Measurements from ENCODE around the gene PHLDA1. TPM values are rescaled to one million over a fixed set of nuclear protein-coding genes. Genes with fewer than 3 reads are reported as not detected.

Gene PHLDA1
- total and polyA plus RNA-seq, 2 of the 13 experiments (the other 11 are each of a cell fraction or from before 2014, with no cell fraction given): 33.8 to 41.0 TPM

DNA sequence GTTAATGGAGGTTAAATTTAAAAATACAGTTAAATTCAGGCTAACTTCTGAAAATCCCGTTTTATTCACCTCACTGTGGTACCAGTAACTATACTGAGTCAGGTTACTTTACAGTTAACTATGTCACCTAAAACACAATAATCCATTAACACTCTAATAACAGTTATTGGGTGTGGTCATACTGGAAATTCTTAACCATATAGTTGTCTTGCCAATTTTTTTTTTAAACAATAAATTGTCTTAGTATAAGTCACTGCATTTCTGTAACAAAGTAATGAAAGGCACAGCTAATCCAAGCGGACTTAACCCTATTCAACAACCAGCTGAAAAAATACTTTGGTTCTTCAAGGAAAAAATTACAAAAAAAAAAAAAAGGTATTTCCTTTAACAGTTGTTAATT lies 16.2 kb upstream of the PHLDA1 start:
- ATAC-seq (no peak), DNase-seq (ENCODE audit: low spot score) (no peak), FAIRE-seq (no peak)
- no peak overlapping the region for H3K4me2 ChIP-seq (ENCODE audit: low read depth, low read length)
- no TSS peak for BruUV-seq (replicated peaks)
- TF ChIP-seq ZNF773 (CRISPR knock-in tag; IDR thresholded peaks at IDR 0.05; ENCODE audit: borderline replicate concordance) (no peak), SRY (CRISPR knock-in tag; IDR thresholded peaks at IDR 0.05) (no peak), NPAS2 (CRISPR knock-in tag; IDR thresholded peaks at IDR 0.05; ENCODE audit: borderline replicate concordance) (no peak), ZNF724P (CRISPR knock-in tag; IDR thresholded peaks at IDR 0.05; ENCODE audit: borderline replicate concordance) (no peak), ZNF562 (CRISPR knock-in tag; IDR thresholded peaks at IDR 0.05; ENCODE audit: borderline replicate concordance) (no peak), NFATC3 (CRISPR knock-in tag; IDR thresholded peaks at IDR 0.05) (no peak), MAFG (CRISPR knock-in tag; IDR thresholded peaks at IDR 0.05) (no peak)
- H3K36me3 ChIP-seq (replicated peaks in 1 of 2; ENCODE audit: control insufficient read depth in 1 of 2, insufficient read depth in 2 of 2, low read length in 2 of 2): peaks cover 8 to 24% of the 10 kb centered on the region in 2 experiments
- intact Hi-C loops (cut with micrococcal nuclease; ENCODE audit: unreplicated experiment) (no loop called here), in situ Hi-C loops (cut with HindIII; ENCODE audit: extremely low pct_ligation_motif_present, low pct_unique_long_range_greater_than_20kb) (no loop called here)
- H2AFZ ChIP-seq (ENCODE audit: low read length): no peak overlapping the region
- no peaks in the 10 kb centered on the region for H3K79me2 ChIP-seq (ENCODE audit: insufficient read depth, low read length)
- no peak overlapping the region for H3K9ac ChIP-seq (ENCODE audit: insufficient read depth, low read depth, low read length)
- no peaks in the 10 kb centered on the region for H4K20me1 ChIP-seq (ENCODE audit: insufficient read depth, low read length)
- POLR2A ChIA-PET: interaction anchor here (1.2 to 1.6 kb wide), 2 partner anchors 15 to 16 kb away, joined by 3 to 6 read pairs; partner anchors contain the start of gene PHLDA1
- H3K4me1 ChIP-seq (ENCODE audit: insufficient read depth, low read length): no peaks in the 10 kb centered on the region
- WGBS (ENCODE audit: low lambda C conversion rate): 97% methylated on average over 2 of the region's 2 CpGs
- no peak overlapping the region for H3K27ac ChIP-seq (ENCODE audit: extremely low read length, insufficient read depth, low read length)
- no peaks in the 10 kb centered on the region for H3K9me3 ChIP-seq (ENCODE audit: low read length)
- CTCF ChIA-PET (ENCODE audit: low intra/inter-chr PET ratio, low total read pairs): no interaction called here
- H3K4me3 ChIP-seq (replicated peaks in 1 of 3; ENCODE audit: insufficient read depth in 1 of 3, low read depth in 2 of 3, low read length in 3 of 3): no peak overlapping the region
- no peaks in the 10 kb centered on the region for H3K27me3 ChIP-seq (ENCODE audit: control insufficient read depth in 1 of 2, insufficient read depth in 2 of 2, low read length in 2 of 2)

GRCh38 chr12:76047060-76047459 lies 15.5 kb upstream of the PHLDA1 start:
- Histone ChIP-seq H3K4me3 (replicated peaks in 1 of 3; ENCODE audit: insufficient read depth in 1 of 3, low read depth in 2 of 3, low read length in 3 of 3) (no peak overlapping the region), H3K4me2 (ENCODE audit: low read depth, low read length) (no peak overlapping the region), H3K27me3 (ENCODE audit: control insufficient read depth in 1 of 2, insufficient read depth in 2 of 2, low read length in 2 of 2) (no peaks in the 10 kb centered on the region), H3K9me3 (ENCODE audit: low read length) (no peaks in the 10 kb centered on the region), H3K36me3 (replicated peaks in 1 of 2; ENCODE audit: control insufficient read depth in 1 of 2, insufficient read depth in 2 of 2, low read length in 2 of 2) (peaks cover 5 to 24% of the 10 kb centered on the region in 2 experiments), H4K20me1 (ENCODE audit: insufficient read depth, low read length) (no peaks in the 10 kb centered on the region), H2AFZ (ENCODE audit: low read length) (no peak overlapping the region), H3K79me2 (ENCODE audit: insufficient read depth, low read length) (no peaks in the 10 kb centered on the region), H3K4me1 (ENCODE audit: insufficient read depth, low read length) (0 out of 2 replicates have a peak, but pooled peaks cover 2% of the 10 kb centered on the region), H3K9ac (ENCODE audit: insufficient read depth, low read depth, low read length) (no peak overlapping the region), H3K27ac (ENCODE audit: extremely low read length, insufficient read depth, low read length) (no peak overlapping the region)
- 81% methylated on average over 2 of the region's 2 CpGs for WGBS (ENCODE audit: low lambda C conversion rate)
- TSS peak; percentile 5 for BruUV-seq (replicated peaks)
- DNase-seq (ENCODE audit: low spot score) (no peak), ATAC-seq (no peak), FAIRE-seq (no peak)
- intact Hi-C loops (cut with micrococcal nuclease; ENCODE audit: unreplicated experiment): no loop called here
- in situ Hi-C loops (cut with HindIII; ENCODE audit: extremely low pct_ligation_motif_present, low pct_unique_long_range_greater_than_20kb): no loop called here
- POLR2A ChIA-PET: interaction anchor here (1.2 to 1.6 kb wide), 2 partner anchors 14 to 16 kb away, joined by 3 to 6 read pairs; partner anchors contain the start of gene PHLDA1
- CTCF ChIA-PET (ENCODE audit: low intra/inter-chr PET ratio, low total read pairs): no interaction called here
- no peak for TF ChIP-seq ATF7 (IDR thresholded peaks at IDR 0.05)
- no peak for TF ChIP-seq ATF7 (CRISPR knock-in tag; IDR thresholded peaks at IDR 0.05)
- TF ChIP-seq CENPX (CRISPR knock-in tag; IDR thresholded peaks at IDR 0.05): no peak
- TF ChIP-seq, protein P1, sequence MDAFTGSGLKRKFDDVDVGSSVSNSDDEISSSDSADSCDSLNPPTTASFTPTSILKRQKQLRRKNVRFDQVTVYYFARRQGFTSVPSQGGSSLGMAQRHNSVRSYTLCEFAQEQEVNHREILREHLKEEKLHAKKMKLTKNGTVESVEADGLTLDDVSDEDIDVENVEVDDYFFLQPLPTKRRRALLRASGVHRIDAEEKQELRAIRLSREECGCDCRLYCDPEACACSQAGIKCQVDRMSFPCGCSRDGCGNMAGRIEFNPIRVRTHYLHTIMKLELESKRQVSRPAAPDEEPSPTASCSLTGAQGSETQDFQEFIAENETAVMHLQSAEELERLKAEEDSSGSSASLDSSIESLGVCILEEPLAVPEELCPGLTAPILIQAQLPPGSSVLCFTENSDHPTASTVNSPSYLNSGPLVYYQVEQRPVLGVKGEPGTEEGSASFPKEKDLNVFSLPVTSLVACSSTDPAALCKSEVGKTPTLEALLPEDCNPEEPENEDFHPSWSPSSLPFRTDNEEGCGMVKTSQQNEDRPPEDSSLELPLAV (CRISPR knock-in tag; conservative IDR thresholded peaks at IDR 0.05; ENCODE audit: low read depth): no peak
- no peak for TF ChIP-seq ZNF781 (CRISPR knock-in tag; IDR thresholded peaks at IDR 0.05; ENCODE audit: borderline replicate concordance, not compliant biosample characterization)
- TF ChIP-seq TRIM24 (CRISPR knock-in tag; IDR thresholded peaks at IDR 0.05): no peak
- TF ChIP-seq ZNF234 (CRISPR knock-in tag; conservative IDR thresholded peaks at IDR 0.05): no peak
- no peak for TF ChIP-seq ARID2 (CRISPR knock-in tag; IDR thresholded peaks at IDR 0.05; ENCODE audit: borderline replicate concordance)
- no peak for TF ChIP-seq HNRNPL (IDR thresholded peaks at IDR 0.05; ENCODE audit: low read depth, low read length)
- no peak for TF ChIP-seq RARG (CRISPR knock-in tag; IDR thresholded peaks at IDR 0.05; ENCODE audit: low read depth)
- TF ChIP-seq ZNF891 (CRISPR knock-in tag; IDR thresholded peaks at IDR 0.05): no peak
- TF ChIP-seq, protein P2, sequence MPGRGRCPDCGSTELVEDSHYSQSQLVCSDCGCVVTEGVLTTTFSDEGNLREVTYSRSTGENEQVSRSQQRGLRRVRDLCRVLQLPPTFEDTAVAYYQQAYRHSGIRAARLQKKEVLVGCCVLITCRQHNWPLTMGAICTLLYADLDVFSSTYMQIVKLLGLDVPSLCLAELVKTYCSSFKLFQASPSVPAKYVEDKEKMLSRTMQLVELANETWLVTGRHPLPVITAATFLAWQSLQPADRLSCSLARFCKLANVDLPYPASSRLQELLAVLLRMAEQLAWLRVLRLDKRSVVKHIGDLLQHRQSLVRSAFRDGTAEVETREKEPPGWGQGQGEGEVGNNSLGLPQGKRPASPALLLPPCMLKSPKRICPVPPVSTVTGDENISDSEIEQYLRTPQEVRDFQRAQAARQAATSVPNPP (CRISPR knock-in tag; IDR thresholded peaks at IDR 0.05): no peak
